B cell (primary cell): ENCODE results near the gene DRD2. TPM values are rescaled to one million over a fixed set of nuclear protein-coding genes. Genes with fewer than 3 reads are reported as not detected.

Experiments used
- ATAC-seq: fragments of 200-7000 bp; cut with Tn5 transposase; one replicate; pipeline ENCODE4 v1.10.0; 2021; ENCODE audit warnings: low read depth, mild to moderate bottlenecking, moderate number of reproducible peaks, moderate library complexity
- CTCF ChIA-PET: fragments of 350-600 bp; sonication (Branson Sonifier 250); formaldehyde crosslinking; loops from one replicate; lab custom pipeline; 2021; ENCODE audit warnings: antibody characterized with exemption, inconsistent platforms; lab: Charles Lee
- POLR2A ChIA-PET: fragments of 350-600 bp; sonication (Branson Sonifier 250); formaldehyde crosslinking; loops from one replicate; lab custom pipeline; 2021; ENCODE audit warnings: antibody characterized with exemption; lab: Charles Lee
- DNase-seq: peaks from one replicate; pipeline ENCODE4 v3.0.0; 2013
- H2AFZ ChIP-seq: 2 replicates; pipeline ENCODE4 v1.6.1; 2012; ENCODE audit warnings: mild to moderate bottlenecking, low read depth, low read length; ENCODE audit not compliant: insufficient read depth, poor library complexity, severe bottlenecking
- H3K27ac ChIP-seq, 2 donors: 1 replicate in 1 of 2; 2 replicates in 1 of 2; pipeline ENCODE4 v1.5.1; 2012 to 2013; ENCODE audit warnings: low read length in 2 of 2, mild to moderate bottlenecking in 2 of 2, moderate library complexity in 1 of 2
- H3K27me3 ChIP-seq, 4 experiments: fragments of 200-600 bp in 1 of 4; sonication (generic) in 1 of 4; replicated peaks in 1 of 4; 1 replicate in 2 of 4; 2 replicates in 2 of 4; pipeline versions ENCODE4 v1.6.1 to v1.7.0; 2013 to 2016; ENCODE audit warnings: low read length in 3 of 4, mild to moderate bottlenecking in 2 of 4, mixed read lengths in 1 of 4, moderate library complexity in 1 of 4; ENCODE audit not compliant: insufficient read depth in 4 of 4, control insufficient read depth in 3 of 4; ENCODE audit errors: control extremely low read depth in 1 of 4
- H3K36me3 ChIP-seq, 2 experiments: replicated peaks in 1 of 2; 1 replicate in 1 of 2; 2 replicates in 1 of 2; pipeline versions ENCODE4 v1.6.1 to v1.7.1; 2013; ENCODE audit warnings: low read length in 1 of 2; ENCODE audit not compliant: insufficient read depth in 2 of 2, control insufficient read depth in 1 of 2; ENCODE audit errors: control extremely low read depth in 1 of 2, extremely low read depth in 1 of 2
- H3K4me1 ChIP-seq, 2 donors: fragments of 200-600 bp in 1 of 2; sonication (generic) in 1 of 2; 1 replicate in 1 of 2; 2 replicates in 1 of 2; pipeline versions ENCODE4 v1.5.1 to v1.6.1; 2013 to 2017; ENCODE audit warnings: low read length in 2 of 2; ENCODE audit not compliant: control insufficient read depth in 2 of 2, insufficient read depth in 2 of 2
- H3K4me2 ChIP-seq: replicated peaks from 2 replicates; pipeline ENCODE3; 2012; ENCODE audit warnings: mild to moderate bottlenecking, low read depth, low read length; ENCODE audit not compliant: poor library complexity, severe bottlenecking
- H3K4me3 ChIP-seq, 5 experiments: fragments of 200-600 bp in 1 of 5; sonication (generic) in 1 of 5; 1 replicate in 3 of 5; 2 replicates in 2 of 5; pipeline versions ENCODE4 v1.5.1 to v1.7.0; 2011 to 2016; ENCODE audit warnings: low read length in 4 of 5, mild to moderate bottlenecking in 4 of 5, low read depth in 2 of 5, control low read depth in 1 of 5, moderate library complexity in 1 of 5; ENCODE audit not compliant: insufficient read depth in 1 of 5; ENCODE audit errors: control extremely low read depth in 1 of 5, extremely low read depth in 1 of 5
- H3K79me2 ChIP-seq: fragments of 200-600 bp; sonication (generic); one replicate; pipeline ENCODE4 v1.6.0; 2016; ENCODE audit warnings: low read length; ENCODE audit not compliant: control insufficient read depth, insufficient read depth
- H3K9ac ChIP-seq: fragments of 200-600 bp; sonication (generic); 2 replicates; pipeline ENCODE4 v1.6.1; 2017; ENCODE audit warnings: mild to moderate bottlenecking, low read length, moderate library complexity
- H3K9me3 ChIP-seq, 3 donors: one replicate each; pipeline versions ENCODE4 v1.6.1 to v1.7.1; 2013; ENCODE audit warnings: low read length in 2 of 3; ENCODE audit not compliant: control insufficient read depth in 2 of 3, insufficient read depth in 1 of 3; ENCODE audit errors: control extremely low read depth in 1 of 3
- H4K20me1 ChIP-seq: 2 replicates; pipeline ENCODE4 v1.6.0; 2012; ENCODE audit warnings: mild to moderate bottlenecking, low read length; ENCODE audit not compliant: insufficient read depth, control insufficient read depth, poor library complexity, severe bottlenecking
- H3K27ac Mint-ChIP-seq: one replicate; pipeline ENCODE4 v1.8.0; 2021; ENCODE audit warnings: mixed read lengths
- H3K27me3 Mint-ChIP-seq: one replicate; pipeline ENCODE4 v1.8.0; 2021; ENCODE audit warnings: mixed read lengths
- H3K4me1 Mint-ChIP-seq: one replicate; pipeline ENCODE4 v1.8.0; 2021; ENCODE audit warnings: mixed read lengths
- H3K4me3 Mint-ChIP-seq: one replicate; pipeline ENCODE4 v1.8.0; 2021; ENCODE audit warnings: mixed read lengths
- H3K9me3 Mint-ChIP-seq: one replicate; pipeline ENCODE4 v1.8.0; 2022; ENCODE audit warnings: mixed read lengths; ENCODE audit not compliant: insufficient read depth
- CTCF ChIP-seq: fragments of 200-600 bp; IDR thresholded peaks from one replicate; pipeline ENCODE4 v1.8.0; 2022; ENCODE audit warnings: antibody characterized with exemption, mild to moderate bottlenecking
- EZH2 ChIP-seq: IDR thresholded peaks from 2 replicates; pipeline ENCODE4 v1.6.1; 2012; ENCODE audit warnings: borderline replicate concordance, low read depth, mild to moderate bottlenecking, moderate library complexity, low read length; ENCODE audit not compliant: insufficient read depth, poor library complexity, severe bottlenecking
- WGBS: methylation state at CpG from one replicate; pipeline ENCODE4 v1.1.5; 2013; ENCODE audit warnings: missing lambda C conversion rate; ENCODE audit not compliant: insufficient coverage; 5-methylcytosine and 5-hydroxymethylcytosine counted together
- intact Hi-C: fragments of 100-400 bp; cut with micrococcal nuclease; formaldehyde crosslinking; loops from one replicate; pipeline ENCODE4 v1.10.0; 2022
- polyA plus RNA-seq: library from polyadenylated mRNA; depleted of rRNA; stranded (reverse); fragments of >200 nt; gene quantifications from 2 replicates; pipeline ENCODE4 v1.2.3, GENCODE V29; 2012
- total RNA-seq, 2 donors: library from RNA; stranded (reverse); fragments of 120-200 nt in 1 of 2; gene quantifications; 1 replicate in 1 of 2; 2 replicates in 1 of 2; pipeline versions ENCODE4 v1.2.3 to v1.2.4, GENCODE V29; 2013 to 2022

DRD2 gene
- total and polyA plus RNA-seq, 2 donors (not counting 1 experiment from before 2014, with no cell fraction given), result not detected

GRCh38 chr11:113408887-113409286 is 66.3 kb downstream of the DRD2 start:
- H3K4me3 Mint-ChIP-seq, result no peak overlapping the region
- POLR2A ChIA-PET, result no interaction called here
- CTCF ChIA-PET, result no interaction called here

GRCh38 chr11:113408206-113408605 is 67.0 kb downstream of the DRD2 start:
- H3K4me3 Mint-ChIP-seq, result no peak overlapping the region
- ChIA-PET CTCF (no interaction called here), POLR2A (no interaction called here)
- no peaks in the 10 kb centered on the region for H4K20me1 ChIP-seq
- no peak overlapping the region for H3K27ac ChIP-seq
- no peaks in the 10 kb centered on the region for H3K9me3 Mint-ChIP-seq
- peaks cover 10% of the 10 kb centered on the region for H3K27me3 Mint-ChIP-seq
- ATAC-seq, result no peak
- H3K4me3 ChIP-seq, result no peak overlapping the region
- H3K9me3 ChIP-seq, result peaks cover 0 to 3% (median 0%) of the 10 kb centered on the region in 3 donors
- no peak overlapping the region for H3K9ac ChIP-seq
- H2AFZ ChIP-seq, result no peak overlapping the region
- H3K27me3 ChIP-seq, result no peaks in the 10 kb centered on the region
- H3K4me1 Mint-ChIP-seq, result no peaks in the 10 kb centered on the region
- H3K27ac Mint-ChIP-seq, result no peak overlapping the region
- intact Hi-C loops, result no loop called here
- no peak for DNase-seq
- WGBS, result 85% methylated on average over 6 of the region's 9 CpGs
- TF ChIP-seq CTCF, result no peak
- TF ChIP-seq EZH2, result no peak
- H3K4me1 ChIP-seq, result no peaks in the 10 kb centered on the region
- no peak overlapping the region for H3K4me2 ChIP-seq
- no peaks in the 10 kb centered on the region for H3K79me2 ChIP-seq
- no peaks in the 10 kb centered on the region for H3K36me3 ChIP-seq

More at GRCh38 chr11:113408887-113409286, 66.3 kb downstream of the DRD2 start:
- Mint-ChIP-seq H3K4me1 (no peaks in the 10 kb centered on the region), H3K27ac (no peak overlapping the region), H3K27me3 (peaks cover 5% of the 10 kb centered on the region), H3K9me3 (no peaks in the 10 kb centered on the region)
- ATAC-seq, result no peak
- Histone ChIP-seq H3K27ac (no peak overlapping the region), H3K27me3 (no peaks in the 10 kb centered on the region), H2AFZ (no peak overlapping the region), H3K4me3 (no peak overlapping the region), H3K9ac (no peak overlapping the region), H3K4me1 (no peaks in the 10 kb centered on the region), H3K9me3 (peaks cover 0 to 3% (median 0%) of the 10 kb centered on the region in 3 donors), H4K20me1 (no peaks in the 10 kb centered on the region), H3K36me3 (no peaks in the 10 kb centered on the region), H3K79me2 (no peaks in the 10 kb centered on the region), H3K4me2 (no peak overlapping the region)
- intact Hi-C loops, result no loop called here
- DNase-seq, result no peak
- TF ChIP-seq EZH2, result no peak
- no peak for TF ChIP-seq CTCF
- 94% methylated on average over 5 of the region's 9 CpGs for WGBS
